DMS114 treated with DMSO at 0.1 percent for 48 hours (cell line): ENCODE data around the gene SIX5.

ENCODE experiments used
- DNase-seq: peaks from one replicate; lab custom pipeline; 2025; ENCODE audit not compliant: unreplicated experiment; lab: John Stamatoyannopoulos, UW

SIX5 gene

GRCh38 chr19:45716359-45717130 lies 52.5 kb downstream of the SIX5 start:
- no peak for DNase-seq

GRCh38 chr19:45715139-45715538 lies 53.9 kb downstream of the SIX5 start:
- no peak for DNase-seq
